ENCODE data around the gene TTC39A.

The TTC39A gene

DNA sequence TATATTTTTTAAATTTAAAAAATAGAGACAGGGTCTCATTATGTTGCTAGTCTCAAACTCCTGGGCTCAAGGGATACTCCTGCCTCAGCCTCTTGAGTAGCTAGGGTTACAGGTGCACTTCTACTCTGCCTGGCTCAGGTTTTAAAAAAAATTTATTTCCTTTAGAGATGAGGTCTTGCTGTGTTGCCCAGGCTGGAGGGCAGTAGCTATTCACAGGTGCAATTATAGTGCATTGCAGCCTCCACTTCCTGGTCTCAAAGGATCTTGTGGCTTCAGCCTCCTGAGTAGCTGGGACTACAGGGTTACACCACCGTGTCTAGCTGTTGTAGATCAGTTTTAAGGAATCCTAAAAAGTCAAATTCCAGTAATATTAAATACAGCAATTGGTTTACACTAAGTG is 89.2 kb downstream of the TTC39A start:
- H3K4me3 ChIP-seq (ENCODE audit: control insufficient read depth, low read depth, low read length), result no peak overlapping the region
- no peak for DNase-seq (ENCODE audit: low read depth)

GRCh38 chr1:51240084-51240483 is 90.3 kb downstream of the TTC39A start:
- no peak for DNase-seq (ENCODE audit: low read depth)
- TF ChIP-seq, protein P1, sequence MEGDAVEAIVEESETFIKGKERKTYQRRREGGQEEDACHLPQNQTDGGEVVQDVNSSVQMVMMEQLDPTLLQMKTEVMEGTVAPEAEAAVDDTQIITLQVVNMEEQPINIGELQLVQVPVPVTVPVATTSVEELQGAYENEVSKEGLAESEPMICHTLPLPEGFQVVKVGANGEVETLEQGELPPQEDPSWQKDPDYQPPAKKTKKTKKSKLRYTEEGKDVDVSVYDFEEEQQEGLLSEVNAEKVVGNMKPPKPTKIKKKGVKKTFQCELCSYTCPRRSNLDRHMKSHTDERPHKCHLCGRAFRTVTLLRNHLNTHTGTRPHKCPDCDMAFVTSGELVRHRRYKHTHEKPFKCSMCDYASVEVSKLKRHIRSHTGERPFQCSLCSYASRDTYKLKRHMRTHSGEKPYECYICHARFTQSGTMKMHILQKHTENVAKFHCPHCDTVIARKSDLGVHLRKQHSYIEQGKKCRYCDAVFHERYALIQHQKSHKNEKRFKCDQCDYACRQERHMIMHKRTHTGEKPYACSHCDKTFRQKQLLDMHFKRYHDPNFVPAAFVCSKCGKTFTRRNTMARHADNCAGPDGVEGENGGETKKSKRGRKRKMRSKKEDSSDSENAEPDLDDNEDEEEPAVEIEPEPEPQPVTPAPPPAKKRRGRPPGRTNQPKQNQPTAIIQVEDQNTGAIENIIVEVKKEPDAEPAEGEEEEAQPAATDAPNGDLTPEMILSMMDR (IDR thresholded peaks at IDR 0.05; ENCODE audit: control insufficient read depth, insufficient read depth, low read depth, low read length, missing control alignments), result no peak
- H3K4me3 ChIP-seq (ENCODE audit: control insufficient read depth, low read depth, low read length), result no peak overlapping the region

More for the DNA sequence above, 89.2 kb downstream of the TTC39A start:
- TF ChIP-seq, protein P1 (IDR thresholded peaks at IDR 0.05; ENCODE audit: control insufficient read depth, insufficient read depth, low read depth, low read length, missing control alignments), result no peak

- DNase-seq (ENCODE audit: low read depth), result no peak
- H3K4me3 ChIP-seq (ENCODE audit: control insufficient read depth, low read depth, low read length), result peak overlapping the region; percentile 87
- TF ChIP-seq, protein P1 (IDR thresholded peaks at IDR 0.05; ENCODE audit: control insufficient read depth, insufficient read depth, low read depth, low read length, missing control alignments), result no peak
These were observed 92.3 kb downstream of the TTC39A start for GRCh38 chr1:51238034-51238403.

DNA sequence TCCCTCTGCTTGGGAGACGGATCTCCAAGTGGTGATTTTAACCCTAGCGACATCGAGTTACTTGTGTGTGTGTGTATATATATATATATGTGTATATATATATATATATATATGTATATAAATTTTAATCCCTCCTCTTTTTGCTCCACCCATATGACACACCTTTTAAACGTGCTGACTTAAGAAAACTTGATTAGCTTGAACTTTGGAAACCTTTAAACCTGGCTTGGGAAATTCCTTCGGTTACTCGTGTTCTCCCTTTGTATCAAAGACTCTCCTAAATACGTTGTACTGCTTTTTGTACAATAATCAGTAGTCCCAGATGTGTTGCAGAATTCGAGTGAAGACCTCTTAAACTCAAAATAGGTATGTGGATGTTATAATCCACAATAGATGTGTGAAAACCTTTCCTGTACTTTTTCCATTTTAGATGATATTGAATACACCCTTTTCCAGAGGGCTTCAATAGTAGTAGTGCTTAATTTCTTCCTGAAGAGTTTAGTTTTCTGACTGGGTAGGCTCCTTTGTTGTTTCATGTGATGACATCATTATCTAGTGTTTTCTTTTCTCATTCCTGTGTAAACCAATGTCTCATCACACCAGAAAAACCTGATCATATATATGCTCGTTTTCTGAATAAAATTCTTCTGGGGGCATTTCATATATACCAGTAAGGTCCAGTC is 92.9 kb downstream of the TTC39A start:
- TF ChIP-seq, protein P1 (IDR thresholded peaks at IDR 0.05; ENCODE audit: control insufficient read depth, insufficient read depth, low read depth, low read length, missing control alignments), result no peak
- no peak for DNase-seq (ENCODE audit: low read depth)
- peak overlapping the region; percentile 87 for H3K4me3 ChIP-seq (ENCODE audit: control insufficient read depth, low read depth, low read length)

Data from AG09309 (cell line).